ENCODE measurements around the gene E2F4. TPM values are rescaled to one million over a fixed set of nuclear protein-coding genes. Genes with fewer than 3 reads are reported as not detected.
A peak's percentile ranks its signal among the peaks of the same experiment; 100 is the strongest.

Gene E2F4
- total RNA-seq, 1 donor from 2014 or later: 113 TPM

GRCh38 chr16:67180166-67180565, 11.8 kb upstream of the E2F4 start:
- no peak for TF ChIP-seq CTCF (IDR thresholded peaks at IDR 0.05; ENCODE audit: unreplicated experiment)
- no peak overlapping the region for H3K4me3 Mint-ChIP-seq (ENCODE audit: unreplicated experiment)
- no peaks in the 10 kb centered on the region for H3K9me3 Mint-ChIP-seq (ENCODE audit: unreplicated experiment)
- peaks cover 6% of the 10 kb centered on the region for H3K4me1 Mint-ChIP-seq (ENCODE audit: unreplicated experiment)
- peaks cover 19% of the 10 kb centered on the region for H3K27me3 Mint-ChIP-seq (ENCODE audit: unreplicated experiment)
- peaks cover 21% of the 10 kb centered on the region for H3K36me3 Mint-ChIP-seq (ENCODE audit: low read depth, unreplicated experiment)
- DNase-seq (ENCODE audit: low spot score): no peak
- H3K27ac Mint-ChIP-seq (ENCODE audit: unreplicated experiment): no peak overlapping the region

GRCh38 chr16:67181346-67181745, 10.6 kb upstream of the E2F4 start:
- DNase-seq (ENCODE audit: low spot score): no peak
- Mint-ChIP-seq H3K4me3 (ENCODE audit: unreplicated experiment) (no peak overlapping the region), H3K27me3 (ENCODE audit: unreplicated experiment) (peaks cover 16% of the 10 kb centered on the region), H3K9me3 (ENCODE audit: unreplicated experiment) (no peaks in the 10 kb centered on the region), H3K4me1 (ENCODE audit: unreplicated experiment) (peaks cover 16% of the 10 kb centered on the region), H3K36me3 (ENCODE audit: low read depth, unreplicated experiment) (peaks cover 22% of the 10 kb centered on the region), H3K27ac (ENCODE audit: unreplicated experiment) (no peak overlapping the region)
- TF ChIP-seq CTCF (IDR thresholded peaks at IDR 0.05; ENCODE audit: unreplicated experiment): no peak

- DNase-seq (ENCODE audit: low spot score): no peak
- Mint-ChIP-seq H3K4me3 (ENCODE audit: unreplicated experiment) (no peak overlapping the region), H3K4me1 (ENCODE audit: unreplicated experiment) (peaks cover 20% of the 10 kb centered on the region), H3K36me3 (ENCODE audit: low read depth, unreplicated experiment) (peaks cover 15% of the 10 kb centered on the region), H3K27me3 (ENCODE audit: unreplicated experiment) (peaks cover 14% of the 10 kb centered on the region), H3K9me3 (ENCODE audit: unreplicated experiment) (no peaks in the 10 kb centered on the region), H3K27ac (ENCODE audit: unreplicated experiment) (no peak overlapping the region)
- no peak for TF ChIP-seq CTCF (IDR thresholded peaks at IDR 0.05; ENCODE audit: unreplicated experiment)
Observed at GRCh38 chr16:67182288-67182687, 9.7 kb upstream of the E2F4 start.

GRCh38 chr16:67183284-67183626, 8.7 kb upstream of the E2F4 start:
- Mint-ChIP-seq H3K4me3 (ENCODE audit: unreplicated experiment) (no peak overlapping the region), H3K36me3 (ENCODE audit: low read depth, unreplicated experiment) (peaks cover 10% of the 10 kb centered on the region), H3K9me3 (ENCODE audit: unreplicated experiment) (no peaks in the 10 kb centered on the region), H3K27ac (ENCODE audit: unreplicated experiment) (no peak overlapping the region), H3K4me1 (ENCODE audit: unreplicated experiment) (peaks cover 22% of the 10 kb centered on the region), H3K27me3 (ENCODE audit: unreplicated experiment) (peaks cover 10% of the 10 kb centered on the region)
- no peak for DNase-seq (ENCODE audit: low spot score)
- TF ChIP-seq CTCF (IDR thresholded peaks at IDR 0.05; ENCODE audit: unreplicated experiment): no peak

GRCh38 chr16:67183627-67184452, 8.1 kb upstream of the E2F4 start, which contains the start of gene MATCAP1:
Gene MATCAP1, minus strand, starts transcription at chr16:67183963. Its CDS starts 3,353 bp downstream, at chr16:67180610.
- TF ChIP-seq CTCF (IDR thresholded peaks at IDR 0.05; ENCODE audit: unreplicated experiment): no peak
- H3K36me3 Mint-ChIP-seq (ENCODE audit: low read depth, unreplicated experiment): peaks cover 9% of the 10 kb centered on the region
- peaks cover 10% of the 10 kb centered on the region for H3K27me3 Mint-ChIP-seq (ENCODE audit: unreplicated experiment)
- peak; percentile 92 for DNase-seq (ENCODE audit: low spot score)
- no peak within 1 kb of the TSS for H3K4me3 Mint-ChIP-seq (ENCODE audit: unreplicated experiment)
- H3K27ac Mint-ChIP-seq (ENCODE audit: unreplicated experiment): no peak within 1 kb of the TSS
- peaks cover 21% of the 10 kb centered on the region for H3K4me1 Mint-ChIP-seq (ENCODE audit: unreplicated experiment)
- H3K9me3 Mint-ChIP-seq (ENCODE audit: unreplicated experiment): no peaks in the 10 kb centered on the region

Data from endothelial cell (in vitro differentiated cells).